Kidney (tissue), 14 donors: ENCODE measurements around the gene HOMER1. TPM values are rescaled to one million over a fixed set of nuclear protein-coding genes. Genes with fewer than 3 reads are reported as not detected.

ENCODE experiments used
- DNase-seq, 5 donors: peaks; one replicate each; pipeline ENCODE4 v3.0.0-alpha.2; 2013 to 2020
- FAIRE-seq: peaks from 2 replicates; lab custom pipeline; 2012; peaks lifted over from hg19 to GRCh38; lab: Jason Lieb, UNC
- H3K27ac ChIP-seq, 2 donors: one replicate each; pipeline ENCODE4 v1.7.0; 2013; ENCODE audit warnings: low read depth in 2 of 2, low read length in 2 of 2, inconsistent platforms in 1 of 2
- H3K27me3 ChIP-seq: one replicate; pipeline ENCODE4 v1.7.1; 2013; ENCODE audit warnings: low read length, inconsistent platforms; ENCODE audit not compliant: control insufficient read depth, insufficient read depth
- H3K36me3 ChIP-seq, 3 donors: one replicate each; pipeline versions ENCODE4 v1.7.0 to v1.7.1; 2013; ENCODE audit warnings: low read length in 3 of 3, control low read depth in 1 of 3, inconsistent platforms in 1 of 3; ENCODE audit not compliant: insufficient read depth in 3 of 3, control insufficient read depth in 2 of 3
- H3K4me1 ChIP-seq, 3 donors: one replicate each; pipeline versions ENCODE4 v1.7.0 to v1.7.1; 2013; ENCODE audit warnings: low read length in 3 of 3, inconsistent platforms in 1 of 3, low read depth in 1 of 3; ENCODE audit not compliant: control insufficient read depth in 2 of 3, insufficient read depth in 2 of 3
- H3K4me3 ChIP-seq, 3 donors: one replicate each; pipeline versions ENCODE4 v1.7.0 to v1.8.1; 2013; ENCODE audit warnings: low read length in 3 of 3, control low read depth in 1 of 3, inconsistent platforms in 1 of 3
- H3K9ac ChIP-seq, 3 donors: one replicate each; pipeline versions ENCODE4 v1.7.0 to v1.7.1; 2013; ENCODE audit warnings: low read length in 3 of 3, control low read depth in 1 of 3, inconsistent platforms in 1 of 3
- H3K9me3 ChIP-seq, 3 donors: one replicate each; pipeline versions ENCODE4 v1.7.0 to v1.7.1; 2013; ENCODE audit warnings: low read length in 3 of 3, control low read depth in 1 of 3, inconsistent platforms in 1 of 3; ENCODE audit not compliant: control insufficient read depth in 2 of 3, insufficient read depth in 1 of 3
- intact Hi-C: fragments of 100-400 bp; cut with DNase I; formaldehyde crosslinking; loops from one replicate; pipeline ENCODE4 v1.11.1; 2022
- polyA plus RNA-seq: library from polyadenylated mRNA; stranded (reverse); fragments of 350-450 nt; fragmentation: Illumina TruSeq; extraction: RNeasy Lipid Tissue Mini Kit (QIAGEN cat#74804); gene quantifications from one replicate; pipeline ENCODE4 v1.2.3, GENCODE V29; 2014; ENCODE audit warnings: low read depth, low replicate concordance; ENCODE audit not compliant: insufficient read depth
- total RNA-seq: library from RNA; stranded (reverse); fragmentation: NEBNext Ultra II Directional; extraction: Animal tissue kit (Norgen Biotek cat#: 25700); gene quantifications from one replicate; pipeline ENCODE4 v1.2.1, GENCODE V29; 2021
- TF ChIP-seq, protein P1 (sequence below): IDR thresholded peaks from 3 replicates; pipeline ENCODE4 v1.5.1; 2012; ENCODE audit warnings: mild to moderate bottlenecking, moderate library complexity, borderline replicate concordance; ENCODE audit not compliant: insufficient read depth; ENCODE audit errors: extremely low read depth
- donor health status: control.
- donor health status: control.
- donor health status: control.
- donor health status: control.
- donor health status: control.
- donor health status: DM: yes; HTN: yes; CAD: no.
- donor health status: Normal renal cell carcinoma (clear cell type).

The HOMER1 gene
- total and polyA plus RNA-seq, 2 donors from 2014 or later: 2.3 to 9.2 TPM

DNA sequence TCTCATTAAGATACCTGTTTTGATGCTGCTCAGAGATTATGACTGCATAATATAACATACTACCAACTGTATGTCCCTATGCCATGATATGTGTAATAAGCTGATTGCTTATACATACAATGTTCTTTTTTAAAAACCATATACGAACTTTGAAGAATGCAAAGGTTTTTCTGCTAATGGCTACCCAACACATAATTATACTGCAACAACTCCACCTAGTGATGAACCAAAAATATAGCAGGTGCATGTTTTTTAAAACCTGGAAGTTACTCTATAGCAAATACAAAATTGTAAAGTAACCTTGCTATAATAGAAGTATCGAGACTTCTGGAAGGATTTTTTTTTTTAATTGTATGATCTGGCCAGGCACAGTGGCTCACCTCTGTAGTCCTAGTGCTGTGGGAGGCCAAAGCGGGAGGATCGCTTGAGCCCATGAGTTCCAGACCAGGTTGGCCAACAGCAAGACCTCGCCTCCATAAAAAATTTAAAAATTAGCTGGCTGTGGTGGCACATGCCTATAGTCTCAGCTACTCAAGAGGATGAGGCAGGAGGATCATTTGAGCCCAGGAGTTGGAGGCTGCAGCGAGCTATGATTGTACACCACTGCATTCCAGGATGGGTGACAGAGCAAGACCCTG is 49.1 kb downstream of the HOMER1 start:
- Histone ChIP-seq H3K4me1 (no peaks in the 10 kb centered on the region), H3K4me3 (peak overlapping the region in 2 of 3 donors; percentile 10 to 16), H3K27ac (no peak overlapping the region), H3K9ac (no peak overlapping the region), H3K36me3 (no peaks in the 10 kb centered on the region), H3K27me3 (no peaks in the 10 kb centered on the region), H3K9me3 (no peaks in the 10 kb centered on the region)
- DNase-seq (peak in 3 of 5 donors; percentile 27 to 44 (median 37)), FAIRE-seq (peak; percentile 88)
- intact Hi-C loops: loop anchor here (10.0 kb wide), 1 partner anchor 330 kb away; no protein-coding TSS in a partner anchor
- TF ChIP-seq, protein P1, sequence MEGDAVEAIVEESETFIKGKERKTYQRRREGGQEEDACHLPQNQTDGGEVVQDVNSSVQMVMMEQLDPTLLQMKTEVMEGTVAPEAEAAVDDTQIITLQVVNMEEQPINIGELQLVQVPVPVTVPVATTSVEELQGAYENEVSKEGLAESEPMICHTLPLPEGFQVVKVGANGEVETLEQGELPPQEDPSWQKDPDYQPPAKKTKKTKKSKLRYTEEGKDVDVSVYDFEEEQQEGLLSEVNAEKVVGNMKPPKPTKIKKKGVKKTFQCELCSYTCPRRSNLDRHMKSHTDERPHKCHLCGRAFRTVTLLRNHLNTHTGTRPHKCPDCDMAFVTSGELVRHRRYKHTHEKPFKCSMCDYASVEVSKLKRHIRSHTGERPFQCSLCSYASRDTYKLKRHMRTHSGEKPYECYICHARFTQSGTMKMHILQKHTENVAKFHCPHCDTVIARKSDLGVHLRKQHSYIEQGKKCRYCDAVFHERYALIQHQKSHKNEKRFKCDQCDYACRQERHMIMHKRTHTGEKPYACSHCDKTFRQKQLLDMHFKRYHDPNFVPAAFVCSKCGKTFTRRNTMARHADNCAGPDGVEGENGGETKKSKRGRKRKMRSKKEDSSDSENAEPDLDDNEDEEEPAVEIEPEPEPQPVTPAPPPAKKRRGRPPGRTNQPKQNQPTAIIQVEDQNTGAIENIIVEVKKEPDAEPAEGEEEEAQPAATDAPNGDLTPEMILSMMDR: peak; percentile 52

DNA sequence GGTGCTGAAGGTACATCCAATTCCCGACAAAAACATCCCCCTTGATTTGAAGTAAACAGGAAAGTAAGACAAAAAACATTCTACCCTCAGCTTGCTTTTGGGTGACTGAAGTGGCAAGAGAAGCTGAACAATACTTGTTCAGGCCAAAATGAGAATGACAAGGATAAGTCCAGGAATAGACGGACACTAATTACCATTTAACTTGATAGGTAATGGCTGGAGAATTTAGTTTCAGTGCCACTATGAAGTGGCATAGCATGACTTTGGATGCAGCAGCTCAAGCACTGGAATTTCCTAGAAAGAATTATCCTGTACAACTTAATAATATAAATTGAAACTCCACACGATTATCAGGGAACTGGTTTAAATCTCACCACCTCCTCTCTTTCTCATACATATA is 49.7 kb downstream of the HOMER1 start:
- intact Hi-C loops: loop anchor here (10.0 kb wide), 1 partner anchor 329 kb away; no protein-coding TSS in a partner anchor
- TF ChIP-seq, protein P1: no peak

DNA sequence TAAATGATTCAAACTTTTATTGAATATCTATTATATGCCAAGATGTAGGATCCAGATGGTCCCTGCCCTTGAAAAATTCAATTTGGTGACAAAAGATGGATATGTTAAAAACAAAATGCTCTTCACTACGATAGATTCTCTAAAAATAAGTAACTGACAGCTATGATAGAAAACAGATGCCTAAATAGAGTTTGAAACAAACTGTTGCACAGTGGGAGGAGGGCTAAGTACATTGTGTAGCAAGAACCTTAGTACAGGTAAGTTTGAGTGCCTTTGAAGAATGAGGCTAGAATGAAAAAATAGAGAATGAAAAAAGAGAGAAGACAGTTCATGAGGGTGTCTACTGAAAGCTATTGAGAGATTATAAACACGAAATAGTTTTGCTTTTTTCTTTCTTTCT is 54.3 kb downstream of the HOMER1 start:
- Histone ChIP-seq H3K27ac (no peak overlapping the region), H3K4me3 (no peak overlapping the region), H3K27me3 (no peaks in the 10 kb centered on the region), H3K9me3 (no peaks in the 10 kb centered on the region), H3K9ac (no peak overlapping the region), H3K36me3 (no peaks in the 10 kb centered on the region), H3K4me1 (no peaks in the 10 kb centered on the region)
- DNase-seq: no peak
- TF ChIP-seq, protein P1: no peak
- no peak for FAIRE-seq
- intact Hi-C loops: loop anchor here (10.0 kb wide), 1 partner anchor 325 kb away; no protein-coding TSS in a partner anchor

More for the DNA sequence above, 49.7 kb downstream of the HOMER1 start:
- Histone ChIP-seq H3K4me3 (peak overlapping the region in 2 of 3 donors; percentile 10 to 16), H3K9ac (no peak overlapping the region), H3K9me3 (no peaks in the 10 kb centered on the region), H3K27ac (no peak overlapping the region), H3K27me3 (no peaks in the 10 kb centered on the region), H3K4me1 (no peaks in the 10 kb centered on the region), H3K36me3 (no peaks in the 10 kb centered on the region)
- FAIRE-seq (no peak), DNase-seq (no peak)
